Gastrocnemius medialis (tissue), 4 donors: ENCODE measurements around the gene PSTPIP2.
"Not testable (repeated sequence)": the region's sequence is repeated elsewhere in the genome, so short reads cannot be mapped to it uniquely, and the experiment has no call there.

Experiments
- POLR2A ChIP-seq, 2 donors: fragments of 450-650 bp; IDR thresholded peaks; one replicate each; pipeline ENCODE4 v1.6.1; 2017; ENCODE audit warnings: antibody characterized with exemption in 2 of 2, mild to moderate bottlenecking in 2 of 2, moderate library complexity in 2 of 2
- TF ChIP-seq, protein P1 (sequence below), 5 experiments: fragments of 450-650 bp in 3 of 5; fragments of 200-600 bp in 2 of 5; sonication (generic) in 2 of 5; IDR thresholded peaks in 4 of 5; conservative IDR thresholded peaks in 1 of 5; 1 replicate in 4 of 5; 2 replicates in 1 of 5; pipeline ENCODE4 v1.5.1; 2016 to 2019; ENCODE audit warnings: antibody characterized with exemption in 5 of 5, mild to moderate bottlenecking in 3 of 5, moderate library complexity in 3 of 5

DNA sequence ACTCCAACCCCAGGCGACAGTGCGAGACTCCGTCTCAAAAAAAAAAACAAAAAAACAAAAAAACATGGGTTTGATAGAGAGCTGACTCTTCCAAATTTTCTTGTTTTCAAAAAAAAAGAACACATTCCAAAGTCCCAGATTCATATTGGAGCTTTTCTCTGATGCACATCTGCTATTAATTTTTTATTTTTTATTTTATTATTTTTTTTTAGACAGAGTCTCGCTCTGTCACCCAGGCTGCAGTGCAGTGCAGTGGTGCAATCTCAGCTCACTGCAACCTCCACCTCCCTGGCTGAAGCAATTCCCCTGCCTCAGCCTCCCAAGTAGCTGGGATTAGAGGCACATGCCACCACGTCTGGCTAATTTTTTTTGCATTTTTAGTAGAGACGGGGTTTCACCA is 79.5 kb downstream of the PSTPIP2 start:
- TF ChIP-seq, protein P1, sequence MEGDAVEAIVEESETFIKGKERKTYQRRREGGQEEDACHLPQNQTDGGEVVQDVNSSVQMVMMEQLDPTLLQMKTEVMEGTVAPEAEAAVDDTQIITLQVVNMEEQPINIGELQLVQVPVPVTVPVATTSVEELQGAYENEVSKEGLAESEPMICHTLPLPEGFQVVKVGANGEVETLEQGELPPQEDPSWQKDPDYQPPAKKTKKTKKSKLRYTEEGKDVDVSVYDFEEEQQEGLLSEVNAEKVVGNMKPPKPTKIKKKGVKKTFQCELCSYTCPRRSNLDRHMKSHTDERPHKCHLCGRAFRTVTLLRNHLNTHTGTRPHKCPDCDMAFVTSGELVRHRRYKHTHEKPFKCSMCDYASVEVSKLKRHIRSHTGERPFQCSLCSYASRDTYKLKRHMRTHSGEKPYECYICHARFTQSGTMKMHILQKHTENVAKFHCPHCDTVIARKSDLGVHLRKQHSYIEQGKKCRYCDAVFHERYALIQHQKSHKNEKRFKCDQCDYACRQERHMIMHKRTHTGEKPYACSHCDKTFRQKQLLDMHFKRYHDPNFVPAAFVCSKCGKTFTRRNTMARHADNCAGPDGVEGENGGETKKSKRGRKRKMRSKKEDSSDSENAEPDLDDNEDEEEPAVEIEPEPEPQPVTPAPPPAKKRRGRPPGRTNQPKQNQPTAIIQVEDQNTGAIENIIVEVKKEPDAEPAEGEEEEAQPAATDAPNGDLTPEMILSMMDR (IDR thresholded peaks at IDR 0.05 in 4 of 5, conservative IDR thresholded peaks at IDR 0.05 in 1 of 5): not testable (repeated sequence)
- TF ChIP-seq POLR2A (IDR thresholded peaks at IDR 0.05): not testable (repeated sequence)
